ENCODE results near the gene DNAJB5.

GRCh38 chr9:35029241-35029640 lies 39.7 kb downstream of the DNAJB5 start:
- TF ChIP-seq CTCF (conservative IDR thresholded peaks at IDR 0.05; ENCODE audit: low read depth in 2 of 2) (no peak), POLR2AphosphoS5 (IDR thresholded peaks at IDR 0.05; ENCODE audit: low read depth) (no peak), EZH2 (IDR thresholded peaks at IDR 0.05; ENCODE audit: low read depth, unreplicated experiment) (no peak), REST (IDR thresholded peaks at IDR 0.05; ENCODE audit: unreplicated experiment) (no peak)
